ENCODE measurements around the gene SLC35F3.

SLC35F3 gene

GRCh38 chr1:234226819-234227165, 322.3 kb downstream of the SLC35F3 start:
- H3K9me3 ChIP-seq (ENCODE audit: severe bottlenecking): no peaks in the 10 kb centered on the region
- H3K27ac ChIP-seq: no peak overlapping the region
- H3K4me3 ChIP-seq (ENCODE audit: low read depth, low read length): no peak overlapping the region
- H3K36me3 ChIP-seq: no peaks in the 10 kb centered on the region
- peak; percentile 47 for DNase-seq
- TF ChIP-seq CTCF (IDR thresholded peaks at IDR 0.05; ENCODE audit: low read depth, low read length): no peak
- no peaks in the 10 kb centered on the region for H3K27me3 ChIP-seq (ENCODE audit: insufficient read depth, low read depth, severe bottlenecking)

GRCh38 chr1:234229581-234230387, 325.3 kb downstream of the SLC35F3 start:
- TF ChIP-seq CTCF (IDR thresholded peaks at IDR 0.05; ENCODE audit: low read depth, low read length): no peak
- Histone ChIP-seq H3K4me3 (ENCODE audit: low read depth, low read length) (no peak overlapping the region), H3K27ac (no peak overlapping the region), H3K27me3 (ENCODE audit: insufficient read depth, low read depth, severe bottlenecking) (no peaks in the 10 kb centered on the region), H3K9me3 (ENCODE audit: severe bottlenecking) (no peaks in the 10 kb centered on the region), H3K36me3 (no peaks in the 10 kb centered on the region)
- DNase-seq: no peak

GRCh38 chr1:234230414-234230862, 326.0 kb downstream of the SLC35F3 start:
- Histone ChIP-seq H3K9me3 (ENCODE audit: severe bottlenecking) (no peaks in the 10 kb centered on the region), H3K4me3 (ENCODE audit: low read depth, low read length) (no peak overlapping the region), H3K27me3 (ENCODE audit: insufficient read depth, low read depth, severe bottlenecking) (no peaks in the 10 kb centered on the region), H3K27ac (no peak overlapping the region), H3K36me3 (no peaks in the 10 kb centered on the region)
- no peak for TF ChIP-seq CTCF (IDR thresholded peaks at IDR 0.05; ENCODE audit: low read depth, low read length)
- no peak for DNase-seq

DNA sequence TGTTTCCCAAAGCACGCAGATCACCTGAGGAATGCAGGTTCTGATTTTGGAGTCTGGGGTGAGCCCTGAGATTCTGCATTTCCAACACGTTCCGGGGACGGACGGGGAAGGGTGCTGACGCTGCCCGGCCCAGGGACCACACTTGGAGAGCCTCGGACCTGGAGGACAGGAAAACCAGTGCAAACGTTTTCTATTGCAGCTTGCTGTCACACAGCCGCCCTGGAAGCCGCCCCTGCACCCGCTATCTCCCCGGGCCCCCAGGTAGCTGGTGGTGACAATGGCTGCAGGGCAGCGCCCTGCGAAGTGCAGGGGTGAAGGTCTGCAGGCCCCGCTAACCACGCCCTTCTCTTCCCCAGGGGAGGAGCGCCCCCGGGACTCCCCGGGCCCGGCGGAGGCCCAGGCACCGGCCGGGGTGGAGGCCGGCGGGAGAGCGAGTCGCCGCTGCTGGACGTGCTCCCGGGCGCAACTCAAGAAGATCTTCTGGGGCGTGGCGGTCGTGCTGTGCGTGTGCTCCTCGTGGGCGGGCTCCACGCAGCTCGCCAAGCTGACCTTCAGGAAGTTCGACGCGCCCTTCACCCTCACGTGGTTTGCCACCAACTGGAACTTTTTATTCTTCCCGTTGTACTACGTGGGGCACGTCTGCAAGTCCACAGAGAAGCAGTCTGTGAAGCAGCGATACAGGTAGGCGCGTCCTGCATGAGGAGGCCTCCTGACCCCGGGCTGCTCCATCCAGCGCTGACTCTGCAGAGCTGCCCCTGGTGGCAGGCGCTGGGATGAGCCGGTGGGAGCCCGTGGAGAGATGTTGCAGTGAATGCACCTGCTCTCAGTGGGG, 326.8 kb downstream of the SLC35F3 start:
- Histone ChIP-seq H3K4me3 (ENCODE audit: low read depth, low read length) (no peak overlapping the region), H3K36me3 (no peaks in the 10 kb centered on the region), H3K27ac (no peak overlapping the region), H3K9me3 (ENCODE audit: severe bottlenecking) (no peaks in the 10 kb centered on the region), H3K27me3 (ENCODE audit: insufficient read depth, low read depth, severe bottlenecking) (no peaks in the 10 kb centered on the region)
- DNase-seq: peak; percentile 48
- peak; percentile 80 for TF ChIP-seq CTCF (IDR thresholded peaks at IDR 0.05; ENCODE audit: low read depth, low read length)

DNA sequence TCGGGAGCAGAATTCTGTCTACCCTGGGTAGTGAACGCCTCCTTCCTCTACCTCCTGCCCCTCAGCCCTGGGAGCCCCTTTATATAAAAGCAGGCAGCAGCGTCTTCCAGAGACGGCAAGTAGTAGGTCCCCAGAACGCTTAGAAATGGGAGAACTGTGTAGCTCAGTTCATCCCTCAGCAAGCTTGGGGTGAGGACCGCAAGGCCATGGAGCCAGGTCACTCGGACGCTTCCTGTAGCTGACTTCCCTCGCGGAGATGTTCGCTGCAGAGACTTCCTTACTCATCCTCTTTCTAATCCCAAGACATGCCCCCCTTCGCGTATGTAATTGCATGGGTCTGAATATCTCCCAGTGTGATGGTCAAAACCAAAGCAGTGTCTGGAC, 327.4 kb downstream of the SLC35F3 start:
- DNase-seq: no peak
- Histone ChIP-seq H3K27ac (no peak overlapping the region), H3K36me3 (no peaks in the 10 kb centered on the region), H3K9me3 (ENCODE audit: severe bottlenecking) (no peaks in the 10 kb centered on the region), H3K4me3 (ENCODE audit: low read depth, low read length) (no peak overlapping the region), H3K27me3 (ENCODE audit: insufficient read depth, low read depth, severe bottlenecking) (no peaks in the 10 kb centered on the region)
- no peak for TF ChIP-seq CTCF (IDR thresholded peaks at IDR 0.05; ENCODE audit: low read depth, low read length)

Data from WERI-Rb-1 (cell line).